A549 treated with Hydrocortisone at 1 μM for 4 hours (cell line): ENCODE measurements around the gene ICAM4. TPM values are rescaled to one million over a fixed set of nuclear protein-coding genes. Genes with fewer than 3 reads are reported as not detected.

Source experiments
- total RNA-seq: library from RNA; stranded (reverse); fragments of 200-300 nt; extraction: Qiagen RNA extraction; gene quantifications from 5 replicates; pipeline ENCODE4 v1.2.3, GENCODE V29; 2022

The ICAM4 gene
- total RNA-seq: 0.08 to 0.09 TPM in 2 of 5 replicates, not detected in the others

DNA sequence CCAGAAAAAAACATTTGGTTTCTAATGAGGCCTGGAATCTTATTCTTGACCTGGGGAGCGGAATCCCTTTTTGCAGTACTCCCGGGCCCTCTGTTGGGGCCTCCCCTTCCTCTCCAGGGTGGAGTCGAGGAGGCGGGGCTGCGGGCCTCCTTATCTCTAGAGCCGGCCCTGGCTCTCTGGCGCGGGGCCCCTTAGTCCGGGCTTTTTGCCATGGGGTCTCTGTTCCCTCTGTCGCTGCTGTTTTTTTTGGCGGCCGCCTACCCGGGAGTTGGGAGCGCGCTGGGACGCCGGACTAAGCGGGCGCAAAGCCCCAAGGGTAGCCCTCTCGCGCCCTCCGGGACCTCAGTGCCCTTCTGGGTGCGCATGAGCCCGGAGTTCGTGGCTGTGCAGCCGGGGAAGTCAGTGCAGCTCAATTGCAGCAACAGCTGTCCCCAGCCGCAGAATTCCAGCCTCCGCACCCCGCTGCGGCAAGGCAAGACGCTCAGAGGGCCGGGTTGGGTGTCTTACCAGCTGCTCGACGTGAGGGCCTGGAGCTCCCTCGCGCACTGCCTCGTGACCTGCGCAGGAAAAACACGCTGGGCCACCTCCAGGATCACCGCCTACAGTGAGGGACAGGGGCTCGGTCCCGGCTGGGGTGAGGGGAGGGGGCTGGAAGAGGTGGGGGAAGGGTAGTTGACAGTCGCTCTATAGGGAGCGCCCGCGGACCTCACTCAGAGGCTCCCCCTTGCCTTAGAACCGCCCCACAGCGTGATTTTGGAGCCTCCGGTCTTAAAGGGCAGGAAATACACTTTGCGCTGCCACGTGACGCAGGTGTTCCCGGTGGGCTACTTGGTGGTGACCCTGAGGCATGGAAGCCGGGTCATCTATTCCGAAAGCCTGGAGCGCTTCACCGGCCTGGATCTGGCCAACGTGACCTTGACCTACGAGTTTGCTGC lies at the start of gene ICAM4:
ICAM4 (plus strand) TSS at position 153 of the 935 bp plus-strand sequence; CDS start at position 211, 58 bp downstream.

DNA sequence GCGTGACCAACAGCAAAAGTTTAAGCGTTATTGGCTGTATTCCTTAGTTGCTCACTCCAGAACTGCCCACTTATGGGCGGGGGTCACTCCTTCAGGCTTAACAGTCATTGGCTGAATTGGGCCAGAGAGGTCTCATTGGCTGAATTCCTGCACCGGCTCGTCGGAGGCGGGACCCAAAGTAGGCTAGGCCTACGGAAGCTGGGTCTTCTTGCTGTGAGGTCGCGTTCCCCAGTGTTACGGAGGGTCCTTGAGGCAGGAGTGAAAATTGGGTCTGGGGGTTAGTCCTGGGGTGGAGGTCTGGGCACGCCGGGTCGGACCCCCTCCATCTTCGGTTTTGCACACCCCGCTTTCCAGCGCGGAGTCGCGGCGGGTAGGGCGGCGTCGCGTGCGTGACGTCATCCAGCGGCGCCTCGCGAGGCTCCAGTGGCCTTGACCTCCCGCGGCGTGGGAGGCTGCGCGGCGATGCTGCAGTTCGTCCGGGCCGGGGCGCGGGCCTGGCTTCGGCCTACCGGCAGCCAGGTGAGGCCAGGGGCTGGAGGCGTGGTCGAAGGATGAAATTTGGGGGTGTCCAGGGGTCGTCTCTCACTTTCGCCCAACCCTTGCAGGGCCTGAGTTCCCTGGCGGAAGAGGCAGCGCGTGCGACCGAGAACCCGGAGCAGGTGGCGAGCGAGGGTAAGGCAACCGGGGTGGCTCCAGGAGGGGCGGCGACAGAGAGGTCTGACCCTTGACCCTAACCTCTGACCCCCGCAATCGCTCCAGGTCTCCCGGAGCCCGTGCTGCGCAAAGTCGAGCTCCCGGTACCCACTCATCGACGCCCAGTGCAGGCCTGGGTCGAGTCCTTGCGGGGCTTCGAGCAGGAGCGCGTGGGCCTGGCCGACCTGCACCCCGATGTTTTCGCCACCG lies 34.7 kb upstream of the ICAM4 start, which contains the start of gene MRPL4:
MRPL4 (plus strand) TSS at position 423 of the 903 bp plus-strand sequence; CDS start at position 463, 40 bp downstream.

DNA sequence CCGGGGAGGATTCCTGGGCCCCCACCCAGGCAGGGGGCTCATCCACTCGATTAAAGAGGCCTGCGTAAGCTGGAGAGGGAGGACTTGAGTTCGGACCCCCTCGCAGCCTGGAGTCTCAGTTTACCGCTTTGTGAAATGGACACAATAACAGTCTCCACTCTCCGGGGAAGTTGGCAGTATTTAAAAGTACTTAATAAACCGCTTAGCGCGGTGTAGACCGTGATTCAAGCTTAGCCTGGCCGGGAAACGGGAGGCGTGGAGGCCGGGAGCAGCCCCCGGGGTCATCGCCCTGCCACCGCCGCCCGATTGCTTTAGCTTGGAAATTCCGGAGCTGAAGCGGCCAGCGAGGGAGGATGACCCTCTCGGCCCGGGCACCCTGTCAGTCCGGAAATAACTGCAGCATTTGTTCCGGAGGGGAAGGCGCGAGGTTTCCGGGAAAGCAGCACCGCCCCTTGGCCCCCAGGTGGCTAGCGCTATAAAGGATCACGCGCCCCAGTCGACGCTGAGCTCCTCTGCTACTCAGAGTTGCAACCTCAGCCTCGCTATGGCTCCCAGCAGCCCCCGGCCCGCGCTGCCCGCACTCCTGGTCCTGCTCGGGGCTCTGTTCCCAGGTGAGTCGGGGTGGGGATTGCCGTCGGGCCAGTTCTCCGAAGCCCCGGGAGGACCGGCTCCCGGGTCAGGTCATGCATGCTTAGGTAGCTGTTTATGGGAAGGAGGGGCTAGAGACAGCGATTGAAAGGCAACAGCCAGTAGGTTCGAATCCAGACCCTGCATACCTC lies 15.9 kb upstream of the ICAM4 start, which contains the start of gene ICAM1:
ICAM1 (plus strand) TSS at position 505 of the 779 bp plus-strand sequence; CDS start at position 545, 40 bp downstream.

GRCh38 chr19:10289836-10290356 lies 3.1 kb downstream of the ICAM4 start, which contains the start of gene ICAM5:
TSS of gene ICAM5 (plus strand) at chr19:10289952. CDS start at chr19:10290044, 92 bp downstream.

DNA sequence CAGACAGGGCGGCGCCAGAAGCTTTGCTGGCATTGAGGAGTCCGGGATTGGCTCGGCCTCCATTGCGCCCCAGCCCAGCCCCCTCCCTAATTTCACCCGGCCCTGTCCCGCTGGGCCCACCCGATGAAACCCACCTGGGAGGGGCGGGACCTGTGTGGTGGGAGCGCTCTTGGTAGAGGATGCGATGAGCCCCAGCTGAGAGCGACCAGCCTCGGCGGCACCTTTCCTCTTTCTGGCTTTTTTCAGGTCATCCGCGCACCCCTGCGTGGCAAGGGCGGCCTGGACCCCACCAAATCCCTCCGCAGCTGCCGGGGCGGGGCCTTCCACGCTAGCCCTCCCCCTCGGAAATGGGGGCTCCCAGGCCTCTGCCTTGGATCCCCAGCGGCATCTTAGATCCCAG lies 22.7 kb downstream of the ICAM4 start, which contains the start of gene ZGLP1:
ZGLP1 (minus strand) TSS at position 393 of the 400 bp plus-strand sequence.

GRCh38 chr19:10315335-10316214 lies 28.8 kb downstream of the ICAM4 start, which contains the start of gene FDX2:
TSS of gene FDX2 (minus strand) at chr19:10316015. CDS start at chr19:10315996, 19 bp downstream.

GRCh38 chr19:10332965-10333757 lies 46.4 kb downstream of the ICAM4 start, which contains the start of gene RAVER1:
TSS of gene RAVER1 (minus strand) at chr19:10333529. CDS start at chr19:10333507, 22 bp downstream.

Other genes with a start within 250 kb of the ICAM4 start
- gene SHFL, start 200.6 kb upstream of the ICAM4 start, total RNA-seq: 6.2 to 7.9 TPM (median 7.4 TPM) in 5 replicates
- 0.05 to 0.08 TPM in 2 of 5 replicates, not detected in the others for gene ANGPTL6, start 184.3 kb upstream of the ICAM4 start, total RNA-seq
- 43.8 to 56.2 TPM (median 51.7 TPM) in 5 replicates for gene PPAN, start 180.6 kb upstream of the ICAM4 start, total RNA-seq
- 4.7 to 11.2 TPM (median 7.9 TPM) in 5 replicates for gene P2RY11, start 175.3 kb upstream of the ICAM4 start, total RNA-seq
- 155 to 177 TPM (median 159 TPM) in 5 replicates for gene EIF3G, start 167.1 kb upstream of the ICAM4 start, total RNA-seq
- 53.4 to 60.4 TPM (median 58.5 TPM) in 5 replicates for gene DNMT1, start 92.0 kb upstream of the ICAM4 start, total RNA-seq
- gene S1PR2, start 55.6 kb upstream of the ICAM4 start, total RNA-seq: 0.68 to 1.1 TPM (median 0.73 TPM) in 5 replicates
- 54.1 to 77.3 TPM (median 72.5 TPM) in 5 replicates for gene MRPL4, start 34.7 kb upstream of the ICAM4 start, total RNA-seq
- 2.5 to 4.4 TPM (median 4.3 TPM) in 5 replicates for gene ICAM1, start 15.8 kb upstream of the ICAM4 start, total RNA-seq
- gene ICAM5, start 3.0 kb downstream of the ICAM4 start, total RNA-seq: 0.25 to 0.78 TPM (median 0.72 TPM) in 5 replicates
- 0.66 to 2.8 TPM (median 2.3 TPM) in 5 replicates for gene ZGLP1, start 22.9 kb downstream of the ICAM4 start, total RNA-seq
- gene FDX2, start 29.1 kb downstream of the ICAM4 start, total RNA-seq: 23.3 to 35.3 TPM (median 32.5 TPM) in 5 replicates
- gene RAVER1, start 46.6 kb downstream of the ICAM4 start, total RNA-seq: 24.6 to 28.7 TPM (median 27.8 TPM) in 5 replicates
- gene ICAM3, start 52.7 kb downstream of the ICAM4 start, total RNA-seq: 6.4 to 9.7 TPM (median 8.2 TPM) in 5 replicates
- gene TYK2, start 93.6 kb downstream of the ICAM4 start, total RNA-seq: 31.1 to 43.7 TPM (median 40.2 TPM) in 5 replicates
- 166 to 190 TPM (median 172 TPM) in 5 replicates for gene CDC37, start 116.6 kb downstream of the ICAM4 start, total RNA-seq
- 4.2 to 4.6 TPM (median 4.5 TPM) in 5 replicates for gene PDE4A, start 133.6 kb downstream of the ICAM4 start, total RNA-seq
- gene KEAP1, start 216.4 kb downstream of the ICAM4 start, total RNA-seq: 49.8 to 65.7 TPM (median 53.9 TPM) in 5 replicates
- 1.2 to 1.9 TPM (median 1.6 TPM) in 5 replicates for gene S1PR5, start 230.5 kb downstream of the ICAM4 start, total RNA-seq